ENCODE measurements around the gene INO80D. TPM values are rescaled to one million over a fixed set of nuclear protein-coding genes. Genes with fewer than 3 reads are reported as not detected.

INO80D gene
- total RNA-seq, 4 donors from 2014 or later = 16.0 to 24.5 (median 17.3) TPM

- TF ChIP-seq, protein P1, sequence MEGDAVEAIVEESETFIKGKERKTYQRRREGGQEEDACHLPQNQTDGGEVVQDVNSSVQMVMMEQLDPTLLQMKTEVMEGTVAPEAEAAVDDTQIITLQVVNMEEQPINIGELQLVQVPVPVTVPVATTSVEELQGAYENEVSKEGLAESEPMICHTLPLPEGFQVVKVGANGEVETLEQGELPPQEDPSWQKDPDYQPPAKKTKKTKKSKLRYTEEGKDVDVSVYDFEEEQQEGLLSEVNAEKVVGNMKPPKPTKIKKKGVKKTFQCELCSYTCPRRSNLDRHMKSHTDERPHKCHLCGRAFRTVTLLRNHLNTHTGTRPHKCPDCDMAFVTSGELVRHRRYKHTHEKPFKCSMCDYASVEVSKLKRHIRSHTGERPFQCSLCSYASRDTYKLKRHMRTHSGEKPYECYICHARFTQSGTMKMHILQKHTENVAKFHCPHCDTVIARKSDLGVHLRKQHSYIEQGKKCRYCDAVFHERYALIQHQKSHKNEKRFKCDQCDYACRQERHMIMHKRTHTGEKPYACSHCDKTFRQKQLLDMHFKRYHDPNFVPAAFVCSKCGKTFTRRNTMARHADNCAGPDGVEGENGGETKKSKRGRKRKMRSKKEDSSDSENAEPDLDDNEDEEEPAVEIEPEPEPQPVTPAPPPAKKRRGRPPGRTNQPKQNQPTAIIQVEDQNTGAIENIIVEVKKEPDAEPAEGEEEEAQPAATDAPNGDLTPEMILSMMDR (IDR thresholded peaks at IDR 0.05; ENCODE audit: low read depth) = no peak
These were observed 118.4 kb downstream of the INO80D start for GRCh38 chr2:205967391-205968075.

GRCh38 chr2:205965707-205966106 lies 120.3 kb downstream of the INO80D start:
- TF ChIP-seq, protein P1 (IDR thresholded peaks at IDR 0.05; ENCODE audit: low read depth) = no peak

DNA sequence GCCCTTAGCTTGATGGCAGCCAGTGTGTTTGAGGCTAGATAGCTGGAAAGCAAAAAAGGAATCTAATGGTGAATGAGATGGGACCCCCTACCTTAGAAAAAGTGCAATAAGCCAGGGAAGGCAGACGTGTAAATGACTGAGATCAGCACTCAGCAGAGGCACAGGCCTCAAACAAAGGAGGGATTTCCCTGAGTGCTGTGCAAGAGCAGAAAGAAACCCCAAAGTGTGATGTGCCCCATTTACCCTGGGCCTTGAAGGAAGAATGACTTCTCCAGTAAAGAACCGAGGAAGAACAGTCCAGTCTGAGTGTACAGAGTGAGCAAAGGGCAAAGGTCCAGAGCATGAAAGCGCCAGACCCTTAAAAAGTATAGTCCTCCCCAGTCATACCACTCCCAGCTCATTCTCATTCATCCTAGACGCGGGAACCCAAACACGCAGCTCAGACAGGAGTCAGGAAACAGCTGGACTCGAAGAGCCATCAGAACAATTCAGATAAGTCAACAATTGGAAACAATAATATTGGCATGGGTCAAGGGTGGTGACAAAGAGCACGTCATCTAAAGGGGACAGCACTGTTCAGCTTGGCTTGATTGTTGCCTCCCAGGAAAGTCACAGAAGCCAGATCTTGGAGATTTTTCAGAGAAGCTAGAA lies 121.7 kb downstream of the INO80D start:
- TF ChIP-seq, protein P1 (IDR thresholded peaks at IDR 0.05; ENCODE audit: low read depth) = no peak

DNA sequence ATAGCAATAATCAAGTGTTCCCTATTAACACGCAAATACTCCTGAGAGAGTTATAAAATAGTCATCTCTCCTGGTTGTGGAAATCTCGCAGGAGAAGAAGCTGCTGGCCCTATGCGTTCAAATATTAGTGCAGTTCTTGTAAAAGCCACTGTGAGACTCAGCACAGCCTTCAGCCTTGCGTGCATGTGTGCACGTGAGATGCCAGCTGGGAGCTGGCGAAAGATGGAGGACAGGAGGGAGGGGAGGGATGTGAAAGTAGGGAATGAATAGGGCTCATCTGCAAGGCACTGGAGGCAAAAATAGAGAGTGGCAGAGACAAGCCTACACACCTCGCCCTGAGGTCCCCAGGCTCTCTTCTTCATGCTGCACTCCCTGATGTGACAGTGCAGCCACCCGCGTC lies 126.5 kb downstream of the INO80D start:
- TF ChIP-seq, protein P1 (IDR thresholded peaks at IDR 0.05; ENCODE audit: low read depth) = no peak

GRCh38 chr2:205957452-205958154 lies 128.4 kb downstream of the INO80D start:
- TF ChIP-seq, protein P1 (IDR thresholded peaks at IDR 0.05; ENCODE audit: low read depth) = no peak

DNA sequence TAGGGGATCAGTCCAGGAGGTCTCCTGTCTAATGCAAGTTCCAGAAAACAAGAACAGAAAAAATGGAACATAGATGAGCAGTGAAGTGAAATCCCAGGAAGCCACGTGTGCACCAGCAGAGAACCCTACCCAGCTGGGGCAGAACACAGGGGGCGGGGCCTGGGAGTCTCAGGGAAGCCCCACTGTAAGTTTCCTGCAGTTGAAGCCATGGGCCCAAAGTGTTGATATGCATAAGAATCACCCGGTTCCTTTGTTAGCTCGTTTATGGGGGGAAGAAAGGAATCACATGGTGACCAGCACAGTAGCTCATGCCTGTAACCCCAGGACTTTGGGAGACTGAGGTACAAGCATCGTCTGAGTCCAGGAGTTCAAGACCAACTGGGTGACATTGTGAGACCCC lies 131.3 kb downstream of the INO80D start:
- TF ChIP-seq, protein P1 (IDR thresholded peaks at IDR 0.05; ENCODE audit: low read depth) = no peak

GRCh38 chr2:205952282-205952681 lies 133.7 kb downstream of the INO80D start:
- TF ChIP-seq, protein P1 (IDR thresholded peaks at IDR 0.05; ENCODE audit: low read depth) = no peak

All from subcutaneous adipose tissue (tissue), 4 donors.